ENCODE data around the gene DHRS13.

Gene DHRS13

GRCh38 chr17:28849281-28849680 is 53.6 kb downstream of the DHRS13 start:
- TF ChIP-seq GATA3 (IDR thresholded peaks at IDR 0.05; ENCODE audit: low read depth, low read length) (no peak), GATA2 (IDR thresholded peaks at IDR 0.05; ENCODE audit: low read depth, low read length) (no peak)
